H1 (cell line): ENCODE measurements around the gene NOC4L. TPM values are rescaled to one million over a fixed set of nuclear protein-coding genes. Genes with fewer than 3 reads are reported as not detected.

Experiments
- BRCA1 ChIP-seq: IDR thresholded peaks from 2 replicates; pipeline ENCODE4 v1.6.1; 2012; ENCODE audit warnings: low read depth, low read length, improper control_type of control experiment
- SIX5 ChIP-seq: IDR thresholded peaks from 2 replicates; pipeline ENCODE4 v1.6.1; 2011; ENCODE audit warnings: mild to moderate bottlenecking, low read depth, low read length
- SP4 ChIP-seq: IDR thresholded peaks from 2 replicates; pipeline ENCODE4 v1.6.1; 2012; ENCODE audit warnings: low read length, inconsistent platforms
- ZNF274 ChIP-seq: IDR thresholded peaks from 2 replicates; pipeline ENCODE4 v1.7.0; 2012; ENCODE audit warnings: low read length, borderline replicate concordance; ENCODE audit errors: extremely low read depth
- polyA plus RNA-seq, 7 experiments: library from polyadenylated mRNA; depleted of rRNA in 3 of 7; stranded (reverse) in 5 of 7; unstranded in 2 of 7; fragments of >200 nt in 5 of 7; fragments of 200-250 nt in 2 of 7; gene quantifications; 1 replicate in 5 of 7; 2 replicates in 1 of 7; 4 replicates in 1 of 7; pipeline versions ENCODE4 v1.2.1 to v1.2.3, GENCODE V29; 2011 to 2013; ENCODE audit warnings: missing spikeins in 2 of 7, mixed read lengths in 2 of 7
- total RNA-seq: library from RNA; stranded (reverse); fragmentation: NEBNext Ultra II Directional; extraction: Animal tissue kit (Norgen Biotek cat#: 25700); gene quantifications from 2 replicates; pipeline ENCODE4 v1.2.1, GENCODE V29; 2021

NOC4L gene
- total and polyA plus RNA-seq, 2 of the 8 experiments (the other 6 are each of a cell fraction or from before 2014, with no cell fraction given): 26.8 to 40.3 TPM

- no peak for TF ChIP-seq BRCA1
- TF ChIP-seq ZNF274: no peak
- no peak for TF ChIP-seq SIX5
- TF ChIP-seq SP4: no peak
Measured at GRCh38 chr12:132099739-132100138, 44.5 kb upstream of the NOC4L start (continued).
